Measurements from ENCODE around the gene VPS4B.

Gene VPS4B

GRCh38 chr18:63350230-63350629 lies 72.0 kb downstream of the VPS4B start:
- no peak for DNase-seq (ENCODE audit: low read depth)
- TF ChIP-seq MYC (IDR thresholded peaks at IDR 0.05; ENCODE audit: low read depth, low read length) (no peak), CTCF (IDR thresholded peaks at IDR 0.05; ENCODE audit: low read depth, low read length) (no peak)

GRCh38 chr18:63348508-63349136 lies 73.7 kb downstream of the VPS4B start:
- TF ChIP-seq MAX (IDR thresholded peaks at IDR 0.05; ENCODE audit: low read depth, low read length) (no peak), MYC (IDR thresholded peaks at IDR 0.05; ENCODE audit: low read depth, low read length) (no peak), POLR2A (IDR thresholded peaks at IDR 0.05; ENCODE audit: extremely low read depth, insufficient read length) (no peak), CTCF (IDR thresholded peaks at IDR 0.05; ENCODE audit: low read depth, low read length) (no peak)
- no peak for DNase-seq (ENCODE audit: low read depth)
- H3K4me3 ChIP-seq (ENCODE audit: low read depth, low read length) = no peak overlapping the region

More at GRCh38 chr18:63350230-63350629, 72.0 kb downstream of the VPS4B start:
- H3K4me3 ChIP-seq (ENCODE audit: low read depth, low read length) = no peak overlapping the region

GRCh38 chr18:63346480-63347183 lies 75.6 kb downstream of the VPS4B start:
- no peak for DNase-seq (ENCODE audit: low read depth)
- TF ChIP-seq MAX (IDR thresholded peaks at IDR 0.05; ENCODE audit: low read depth, low read length) = no peak
- no peak overlapping the region for H3K4me3 ChIP-seq (ENCODE audit: low read depth, low read length)

GRCh38 chr18:63346031-63346430 lies 76.2 kb downstream of the VPS4B start:
- DNase-seq (ENCODE audit: low read depth) = no peak
- no peak for TF ChIP-seq MYC (IDR thresholded peaks at IDR 0.05; ENCODE audit: low read depth, low read length)
- TF ChIP-seq MAX (IDR thresholded peaks at IDR 0.05; ENCODE audit: low read depth, low read length) = no peak
- no peak for TF ChIP-seq CTCF (IDR thresholded peaks at IDR 0.05; ENCODE audit: low read depth, low read length)
- no peak for TF ChIP-seq POLR2A (IDR thresholded peaks at IDR 0.05; ENCODE audit: extremely low read depth, insufficient read length)
- H3K4me3 ChIP-seq (ENCODE audit: low read depth, low read length) = no peak overlapping the region

- no peak overlapping the region for H3K4me3 ChIP-seq (ENCODE audit: low read depth, low read length)
- no peak for TF ChIP-seq CTCF (IDR thresholded peaks at IDR 0.05; ENCODE audit: low read depth, low read length)
- no peak for TF ChIP-seq MYC (IDR thresholded peaks at IDR 0.05; ENCODE audit: low read depth, low read length)
- no peak for TF ChIP-seq MAX (IDR thresholded peaks at IDR 0.05; ENCODE audit: low read depth, low read length)
- TF ChIP-seq POLR2A (IDR thresholded peaks at IDR 0.05; ENCODE audit: extremely low read depth, insufficient read length) = no peak
- no peak for DNase-seq (ENCODE audit: low read depth)
Observed at GRCh38 chr18:63344918-63345317, 77.4 kb downstream of the VPS4B start.

- DNase-seq (ENCODE audit: low read depth) = no peak
- TF ChIP-seq MYC (IDR thresholded peaks at IDR 0.05; ENCODE audit: low read depth, low read length) = no peak
Observed at GRCh38 chr18:63344263-63344662, 78.0 kb downstream of the VPS4B start.

GRCh38 chr18:63342206-63342605 lies 80.1 kb downstream of the VPS4B start:
- no peak overlapping the region for H3K4me3 ChIP-seq (ENCODE audit: low read depth, low read length)
- peak; percentile 11 for TF ChIP-seq CTCF (IDR thresholded peaks at IDR 0.05; ENCODE audit: low read depth, low read length)
- no peak for TF ChIP-seq POLR2A (IDR thresholded peaks at IDR 0.05; ENCODE audit: extremely low read depth, insufficient read length)

More at GRCh38 chr18:63344263-63344662, 78.0 kb downstream of the VPS4B start:
- no peak overlapping the region for H3K4me3 ChIP-seq (ENCODE audit: low read depth, low read length)

More at GRCh38 chr18:63342206-63342605, 80.1 kb downstream of the VPS4B start:
- peak; percentile 38 for DNase-seq (ENCODE audit: low read depth)

Measured in NB4 (cell line).